Activated naive CD8-positive, alpha-beta T cell treated with anti-CD3 and anti-CD28 coated beads, Interleukin-2, amount 50 U/mL, for 16 hours (primary cell): Measurements from ENCODE around the gene SIPA1L3.
"Not testable (repeated sequence)": the region's sequence is repeated elsewhere in the genome, so short reads cannot be mapped to it uniquely, and the experiment has no call there.

ENCODE experiments used
- DNase-seq: peaks from one replicate; pipeline ENCODE4 v3.0.0-alpha.2; 2020; ENCODE audit warnings: low read depth, low spot score

The SIPA1L3 gene

DNA sequence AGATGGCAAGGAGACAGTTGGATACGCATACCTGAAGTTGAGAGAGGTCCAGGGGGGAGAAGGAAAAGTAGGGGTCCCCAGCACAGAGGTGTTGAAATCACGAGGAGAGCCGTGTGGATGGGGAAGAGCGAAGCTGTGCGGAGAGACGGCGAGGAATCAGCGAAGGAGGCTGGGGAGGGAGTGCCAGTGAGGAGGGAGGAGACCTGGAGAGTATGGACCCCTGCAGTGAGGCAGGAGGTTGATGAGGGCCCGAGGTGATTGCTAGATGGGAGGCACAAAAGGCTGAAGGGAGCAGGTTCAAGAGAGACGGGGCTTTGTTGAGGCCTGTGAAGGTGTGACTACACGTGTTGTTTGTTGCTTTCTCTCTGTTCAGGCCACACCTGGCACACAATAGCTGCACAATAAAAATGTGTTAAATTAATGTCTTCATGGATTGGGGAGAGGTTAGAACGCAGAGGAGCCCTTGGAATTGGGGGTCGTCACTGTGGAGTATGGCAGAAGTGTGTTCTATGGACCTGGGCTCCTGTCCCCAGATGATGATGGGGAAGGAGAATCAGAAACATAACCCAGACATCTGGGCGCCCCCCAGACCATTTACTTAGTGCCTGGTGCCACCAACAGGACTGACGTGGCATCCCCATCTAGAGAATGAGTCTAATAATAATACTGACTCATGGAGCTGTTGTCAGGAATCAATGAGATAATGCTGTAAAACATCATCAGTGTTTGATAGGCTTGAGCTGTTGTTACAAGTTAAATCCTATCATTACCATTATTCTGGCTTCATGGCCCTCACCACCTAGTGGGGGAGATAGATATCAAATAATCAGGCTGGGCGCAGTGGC, 137.5 kb downstream of the SIPA1L3 start:
- no peak for DNase-seq

DNA sequence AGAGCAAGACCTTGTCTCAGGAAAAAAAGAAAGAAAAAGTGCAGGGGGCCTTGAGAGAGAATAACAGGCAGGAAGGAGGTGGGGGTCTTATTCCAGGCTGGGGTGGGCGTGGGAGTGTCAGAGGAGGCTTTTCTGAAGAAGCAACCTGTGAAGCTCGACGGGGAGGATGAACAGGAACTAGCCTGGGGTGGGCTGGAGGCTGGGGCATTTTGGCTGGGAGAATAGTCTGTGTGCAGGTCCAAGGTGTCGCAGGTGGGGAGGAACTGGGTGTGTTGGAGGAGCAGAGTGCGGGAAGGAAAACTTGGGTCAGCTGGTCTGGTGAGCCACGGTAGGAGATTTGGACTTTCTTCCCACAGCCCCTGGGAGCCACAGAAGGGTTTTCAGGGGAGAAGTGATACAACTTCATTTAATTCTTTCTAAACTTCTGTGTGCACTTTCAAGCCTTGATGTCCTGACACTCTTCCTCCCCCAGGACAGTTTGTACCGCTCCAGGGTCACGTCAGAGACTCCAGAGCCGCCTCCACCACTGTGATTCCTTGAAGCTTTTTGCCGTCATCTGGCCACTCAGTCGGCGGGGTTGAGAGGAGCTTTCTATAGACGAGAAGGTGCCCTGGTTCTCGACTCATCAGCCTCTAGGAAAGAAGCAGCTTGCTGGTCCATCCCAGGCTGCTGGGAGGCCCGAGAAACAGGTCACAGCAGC, 138.7 kb downstream of the SIPA1L3 start:
- no peak for DNase-seq

DNA sequence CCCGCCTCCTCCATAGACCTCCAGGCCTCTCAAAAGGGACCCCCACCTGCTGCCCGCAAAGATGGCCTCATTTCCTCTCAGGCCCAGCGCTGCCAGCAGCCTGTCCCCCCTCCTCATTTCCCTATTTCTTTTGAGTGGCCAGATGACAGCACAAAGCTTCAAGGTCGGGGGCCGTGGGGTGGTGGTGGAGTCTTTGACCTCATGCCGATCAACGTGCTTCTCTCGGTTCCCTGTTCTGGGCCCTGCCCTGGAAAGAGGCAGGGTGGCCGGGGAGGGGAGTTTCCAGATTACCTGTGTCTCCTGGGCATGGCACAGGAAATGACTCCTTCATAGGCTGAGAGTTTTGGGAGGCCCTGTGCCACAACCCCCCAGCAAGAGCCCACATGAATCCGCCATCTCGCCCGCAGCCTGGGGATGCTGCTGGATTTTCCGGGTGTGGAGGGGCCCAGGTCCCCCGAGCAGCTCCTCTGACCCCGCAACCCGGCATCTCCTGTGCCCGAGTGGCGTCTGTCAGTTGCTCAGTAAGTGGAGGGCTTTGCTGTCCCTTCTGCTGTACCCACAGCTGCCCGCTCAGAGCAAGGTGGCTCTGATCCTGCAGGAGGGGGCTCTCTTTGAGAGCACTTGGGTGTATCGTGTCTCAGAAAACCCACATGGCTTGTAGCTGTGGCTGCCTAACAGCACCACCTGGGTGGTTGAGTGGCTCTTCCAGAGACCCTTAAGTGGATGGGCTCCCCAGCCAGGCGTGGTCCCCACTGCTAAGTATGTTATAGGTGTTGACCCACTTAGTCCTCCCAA, 139.4 kb downstream of the SIPA1L3 start:
- DNase-seq, result no peak

DNA sequence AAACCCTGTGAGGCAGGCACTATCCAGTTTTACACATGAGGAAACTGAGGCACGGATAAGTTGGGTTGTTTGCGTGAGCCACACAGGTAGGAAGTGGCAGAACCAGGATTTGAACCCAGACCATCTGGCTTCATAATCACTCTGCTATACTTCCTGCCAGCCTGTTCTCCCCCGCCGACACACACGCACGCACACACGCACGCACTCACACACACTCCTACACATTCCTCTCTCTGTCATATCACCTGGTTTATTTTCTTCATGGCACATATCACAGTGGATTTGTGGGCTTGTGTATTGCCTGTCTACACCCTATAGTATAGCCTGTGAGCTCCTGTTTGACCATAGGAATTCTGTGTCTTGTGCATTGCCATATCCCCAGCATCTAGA, 140.0 kb downstream of the SIPA1L3 start:
- no peak for DNase-seq

DNA sequence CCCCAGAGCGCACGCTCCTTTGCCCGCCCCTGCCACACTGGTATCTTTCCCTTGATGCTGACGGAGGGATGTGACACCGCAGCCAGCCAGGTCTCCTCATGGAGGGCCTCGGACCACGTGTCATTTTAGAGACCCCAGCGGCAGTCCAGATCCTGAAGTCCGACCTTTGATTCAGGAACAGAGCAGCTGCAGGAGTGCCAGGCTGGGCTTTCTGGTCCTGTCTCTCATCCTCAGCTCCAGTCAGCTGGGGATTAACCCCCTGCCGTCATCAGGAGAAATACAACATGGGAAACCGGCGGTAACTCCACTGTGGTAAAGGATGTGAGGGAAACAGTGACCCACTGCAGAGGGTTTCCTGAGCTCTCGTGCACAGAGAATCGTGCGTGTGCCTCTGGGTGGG, 140.6 kb downstream of the SIPA1L3 start:
- no peak for DNase-seq

DNA sequence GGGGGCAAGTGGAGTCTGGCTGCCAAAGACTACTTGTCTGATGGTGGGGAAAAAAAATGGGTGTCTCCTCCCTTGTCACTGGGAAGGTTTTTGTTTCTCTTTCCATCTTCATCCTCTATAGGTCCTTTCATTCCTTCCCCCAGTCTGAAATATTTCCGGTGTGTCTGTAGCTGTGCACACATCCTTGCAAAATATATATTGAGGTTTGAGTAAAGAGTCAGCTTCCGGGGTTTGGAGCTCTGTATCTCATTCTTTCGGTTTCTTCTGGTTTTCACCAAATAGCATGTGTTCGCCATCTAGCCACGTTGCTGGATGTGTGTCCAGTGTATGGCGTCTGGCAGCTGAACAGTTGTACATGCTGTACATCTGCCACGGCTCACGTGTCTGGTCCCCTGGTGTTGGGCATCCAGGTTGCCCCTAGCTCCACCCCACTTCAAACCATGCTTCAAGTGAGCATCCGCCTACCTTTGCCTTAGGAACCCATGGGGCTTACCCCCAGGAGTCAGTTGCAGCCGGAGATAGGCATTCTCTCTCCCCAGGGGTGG, 142.2 kb downstream of the SIPA1L3 start:
- DNase-seq, result peak; percentile 28

DNA sequence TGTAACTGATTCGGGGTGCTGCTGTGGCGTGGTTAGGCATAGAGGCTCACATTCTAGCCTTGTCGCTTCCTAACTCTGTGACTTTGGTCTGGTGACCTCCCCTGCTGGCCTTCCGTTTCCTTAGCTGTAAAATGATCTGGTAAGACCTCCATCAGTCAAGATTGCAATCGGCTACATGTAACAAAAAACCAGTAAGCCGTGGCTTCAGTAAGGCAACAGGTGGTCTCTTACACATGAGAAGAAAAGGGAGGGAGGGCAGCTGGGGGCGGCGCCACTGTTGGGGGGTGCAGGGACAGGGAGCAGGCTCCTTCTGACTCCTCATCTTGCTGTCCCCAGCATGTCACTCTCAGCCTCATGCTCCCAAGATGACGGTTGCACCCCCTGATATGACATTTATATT, 148.0 kb downstream of the SIPA1L3 start:
- no peak for DNase-seq

DNA sequence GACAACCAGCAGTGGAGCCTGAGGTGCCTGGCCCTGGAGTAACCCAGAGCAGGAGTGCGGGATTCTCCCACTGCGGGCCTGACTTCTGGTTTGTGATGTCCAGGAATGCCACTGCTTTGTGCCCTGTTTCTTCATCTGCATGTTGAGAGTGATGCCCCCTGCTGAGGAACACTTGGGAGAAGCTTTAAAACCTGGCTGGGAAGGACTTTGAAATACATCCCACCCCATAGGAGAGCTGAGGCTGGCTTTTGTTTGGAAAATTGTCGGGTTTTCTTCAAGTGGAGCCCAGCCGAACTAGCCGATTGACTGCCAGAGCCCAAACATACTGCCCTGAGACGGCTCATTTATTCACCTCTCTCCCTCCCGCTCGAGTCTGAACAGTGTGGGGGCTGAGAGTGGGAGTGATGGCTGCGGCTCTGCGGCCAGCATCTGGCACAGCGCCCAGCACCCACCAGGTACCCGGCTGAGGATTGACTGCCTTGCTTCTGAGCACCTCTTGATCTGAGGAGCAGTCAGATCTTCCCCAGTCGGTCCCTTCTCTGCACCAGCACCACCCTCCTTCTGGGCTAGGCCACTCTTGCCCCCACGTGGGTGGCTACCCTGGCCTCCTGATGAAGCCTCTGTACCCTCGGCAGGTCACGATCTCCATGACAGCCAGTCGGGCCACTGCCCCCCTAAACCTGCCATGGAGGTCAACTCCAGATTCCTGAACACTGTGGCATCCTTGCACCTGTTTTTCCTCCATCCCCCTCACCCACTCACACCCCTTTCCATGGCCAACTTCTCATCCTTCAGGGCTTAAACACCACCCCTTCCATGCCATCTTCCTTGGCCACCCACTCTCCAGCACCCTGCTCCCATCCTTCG, 148.9 kb downstream of the SIPA1L3 start:
- DNase-seq, result no peak

DNA sequence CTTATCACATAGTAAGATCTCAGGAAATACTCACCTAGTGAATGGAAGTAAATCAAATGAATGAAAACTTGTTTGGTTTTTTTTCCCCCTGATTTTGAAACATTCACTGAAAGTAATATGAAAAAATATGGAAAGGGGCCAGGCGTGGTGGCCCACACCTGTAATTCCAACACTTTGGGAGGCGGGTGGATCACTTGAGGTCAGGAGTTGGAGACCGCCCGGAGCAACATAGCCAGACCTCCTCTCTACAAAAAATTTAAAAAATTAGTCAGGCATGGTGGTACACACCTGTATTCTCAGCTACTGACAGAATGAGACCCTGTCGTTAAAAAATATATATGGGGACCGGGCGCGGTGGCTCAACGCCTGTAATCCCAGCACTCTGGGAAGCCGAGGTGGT, 149.6 kb downstream of the SIPA1L3 start:
- DNase-seq, result no peak

DNA sequence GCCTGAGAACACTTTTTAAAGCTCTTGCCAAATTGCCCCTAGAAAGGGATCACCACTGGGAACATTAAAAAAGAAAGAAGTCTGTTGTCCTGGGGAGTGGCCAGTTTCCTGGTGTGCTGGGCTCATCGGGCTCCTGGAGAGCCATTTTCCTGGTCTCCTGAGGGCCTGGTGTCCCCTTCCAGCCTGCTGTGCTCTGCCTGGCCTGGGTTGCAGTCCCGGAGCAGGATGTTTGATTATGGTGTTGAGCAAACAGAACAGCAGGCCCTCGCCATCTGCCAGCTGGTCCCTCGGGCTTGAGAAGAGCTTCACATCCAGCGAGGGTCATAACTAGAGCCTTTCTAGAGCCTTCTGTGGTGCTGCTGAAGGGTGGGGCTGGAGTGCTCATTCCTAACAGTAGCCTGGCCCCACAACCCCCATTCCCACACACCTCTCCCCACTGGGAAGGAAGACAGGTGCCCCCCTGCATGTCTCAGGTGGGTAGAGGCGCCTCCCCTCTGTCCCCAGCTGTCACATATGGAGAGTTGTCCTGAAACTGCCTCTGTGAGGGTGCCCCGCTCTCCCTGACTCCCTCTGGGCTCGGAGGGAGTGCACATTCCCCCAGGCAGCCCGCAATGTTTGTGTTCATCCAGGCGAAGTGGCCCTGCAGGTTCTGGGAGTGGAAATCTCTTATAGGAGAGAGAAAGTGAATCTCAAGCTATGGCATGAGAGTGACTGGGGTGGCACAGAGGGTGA, 151.1 kb downstream of the SIPA1L3 start:
- no peak for DNase-seq

DNA sequence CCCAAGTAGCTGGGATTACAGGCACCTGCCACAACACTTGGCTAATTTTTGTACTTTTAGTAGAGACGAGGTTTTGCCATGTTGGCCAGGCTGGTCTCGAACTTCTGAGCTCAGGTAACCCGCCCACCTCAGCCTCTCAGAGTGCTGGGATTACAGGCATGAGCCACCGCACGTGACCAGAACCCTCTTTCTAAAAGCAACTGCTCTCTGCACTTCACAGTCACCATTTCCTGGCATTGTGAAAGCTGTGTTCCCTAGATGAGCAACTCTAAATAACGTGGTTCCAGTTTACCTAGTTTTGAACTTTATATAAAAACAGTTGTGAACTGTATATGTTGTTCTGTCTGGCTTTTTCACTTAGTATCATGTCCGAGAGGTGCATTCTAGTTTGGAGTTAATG, 152.9 kb downstream of the SIPA1L3 start:
- no peak for DNase-seq

DNA sequence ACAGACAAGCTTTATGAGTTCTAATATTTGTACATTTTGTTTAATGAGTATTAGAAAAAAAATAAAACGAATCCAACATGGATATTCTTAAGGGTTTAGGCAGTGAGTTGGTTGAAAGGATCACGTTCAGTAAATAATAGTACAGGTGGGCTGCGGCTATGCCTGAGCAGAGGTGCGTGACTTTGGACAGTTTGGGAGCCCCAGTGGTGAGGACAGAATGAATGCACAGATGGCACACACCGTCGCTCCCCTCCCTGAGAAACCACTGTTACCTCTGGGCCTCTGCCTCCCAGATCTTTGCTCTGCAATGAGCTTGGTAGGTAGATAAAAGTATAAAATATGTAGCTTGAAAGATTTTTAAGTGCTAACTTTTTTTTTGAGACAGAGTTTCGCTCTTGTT, 153.3 kb downstream of the SIPA1L3 start:
- DNase-seq, result no peak

DNA sequence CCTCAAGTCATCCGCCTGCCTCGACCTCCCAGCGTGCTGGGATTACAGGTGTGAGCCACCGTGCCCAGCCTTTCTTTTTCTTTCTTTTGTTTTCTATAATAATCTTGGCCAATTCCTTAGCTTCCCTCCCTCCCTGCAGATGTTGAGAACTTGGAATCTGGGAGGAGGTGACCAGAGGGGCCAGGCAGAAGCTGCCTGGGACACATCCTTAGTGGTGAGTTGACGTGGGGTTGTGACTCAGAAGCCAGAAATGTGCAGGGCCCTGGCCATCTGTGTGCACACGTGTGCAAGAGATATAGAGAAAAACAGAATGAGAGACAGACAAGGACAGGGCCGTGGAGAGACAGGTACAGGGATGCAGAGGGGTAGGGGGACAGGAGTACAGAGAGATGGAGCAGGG, 154.3 kb downstream of the SIPA1L3 start:
- no peak for DNase-seq

DNA sequence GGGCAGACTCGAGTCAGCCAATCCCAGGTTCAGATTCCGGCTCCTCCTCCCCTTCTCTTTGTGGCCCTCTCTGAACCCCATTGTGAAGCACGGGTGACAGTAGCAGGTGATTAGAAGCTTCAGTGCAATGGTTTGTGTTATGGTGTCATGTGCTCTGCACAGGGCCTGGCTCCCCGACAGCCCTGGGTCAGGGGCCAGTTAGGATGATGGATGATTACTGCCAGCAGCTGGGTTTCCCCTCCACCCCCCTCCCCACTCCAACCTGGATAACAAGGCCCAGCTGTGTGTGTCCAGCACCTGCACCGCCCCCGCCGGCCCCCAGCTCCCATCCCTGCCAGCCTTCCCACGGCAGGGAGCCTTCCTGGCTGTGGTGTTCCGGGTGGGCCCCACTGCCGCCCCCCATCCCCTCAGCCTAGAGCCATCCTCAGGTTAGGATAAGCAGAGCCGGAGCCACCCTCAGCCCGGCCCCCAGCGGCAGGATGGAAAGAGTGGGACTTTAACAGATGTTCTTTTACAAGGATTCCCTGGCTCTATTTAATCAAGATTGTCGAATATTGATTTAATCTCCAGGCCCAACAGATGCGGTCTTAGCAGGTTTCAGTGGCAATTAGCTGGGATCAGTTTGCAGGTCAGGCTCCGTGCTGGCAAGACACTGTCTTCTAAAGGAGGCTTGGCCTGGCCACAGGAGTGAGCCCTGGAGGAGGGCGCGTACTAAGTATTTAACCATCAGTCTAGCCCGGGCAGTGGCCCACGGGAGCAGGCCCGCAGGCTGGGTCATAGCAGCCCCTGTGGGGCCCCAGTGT, 156.2 kb downstream of the SIPA1L3 start:
- no peak for DNase-seq

DNA sequence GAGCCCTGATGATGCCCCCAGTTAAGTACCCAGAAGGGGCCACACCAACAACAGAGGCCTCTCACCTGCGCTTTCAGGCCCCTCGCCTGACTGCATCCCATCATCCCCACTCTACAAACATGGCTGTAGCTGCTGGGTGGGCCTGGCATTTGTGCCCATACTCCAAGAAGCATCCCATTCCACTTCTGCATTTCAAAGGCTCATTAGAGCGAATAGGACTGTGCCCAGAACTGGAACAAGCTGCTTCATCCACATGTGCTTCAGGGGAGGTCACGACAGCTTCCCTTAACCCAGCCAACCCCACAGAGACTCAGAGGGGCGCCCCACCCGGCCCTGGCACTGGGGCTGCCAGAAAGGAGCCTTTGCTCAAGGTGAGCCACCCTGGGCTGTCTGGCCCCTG, 156.9 kb downstream of the SIPA1L3 start:
- no peak for DNase-seq

DNA sequence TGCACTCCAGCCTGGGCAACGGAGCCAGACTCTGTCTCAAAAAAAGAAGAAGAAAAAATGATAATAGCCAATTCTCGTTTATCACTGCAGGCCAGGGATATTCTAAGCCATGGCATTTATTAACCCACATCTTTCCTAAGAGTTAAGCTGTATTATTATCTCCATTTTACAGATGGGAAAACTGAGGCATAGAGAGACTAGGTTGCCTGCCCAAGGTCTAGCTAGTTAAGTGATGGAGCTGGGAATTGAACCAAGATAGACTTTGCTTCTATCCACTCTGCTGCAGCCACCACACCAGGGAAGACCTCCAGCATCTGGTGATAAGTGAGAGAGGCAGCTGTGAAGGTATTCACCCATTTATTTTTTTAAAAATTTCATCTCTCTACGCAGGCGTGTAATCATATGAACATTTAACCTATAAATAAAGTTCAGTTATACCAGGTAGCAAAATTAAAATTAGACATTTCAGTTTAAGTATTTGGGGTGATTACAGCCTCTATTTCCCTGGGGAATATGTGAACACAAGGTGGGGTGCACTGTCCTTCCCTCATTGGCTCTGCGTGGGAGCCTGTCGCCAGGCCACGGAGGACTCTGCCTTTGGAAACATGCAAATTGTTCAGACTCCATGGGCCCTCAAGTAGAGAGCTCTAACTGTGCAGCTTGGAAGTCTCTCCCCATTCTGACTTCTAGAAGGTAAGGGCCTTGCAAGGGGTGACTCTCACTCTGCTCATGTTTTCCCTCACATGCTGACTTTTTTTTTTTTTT, 157.8 kb downstream of the SIPA1L3 start:
- DNase-seq, result no peak

DNA sequence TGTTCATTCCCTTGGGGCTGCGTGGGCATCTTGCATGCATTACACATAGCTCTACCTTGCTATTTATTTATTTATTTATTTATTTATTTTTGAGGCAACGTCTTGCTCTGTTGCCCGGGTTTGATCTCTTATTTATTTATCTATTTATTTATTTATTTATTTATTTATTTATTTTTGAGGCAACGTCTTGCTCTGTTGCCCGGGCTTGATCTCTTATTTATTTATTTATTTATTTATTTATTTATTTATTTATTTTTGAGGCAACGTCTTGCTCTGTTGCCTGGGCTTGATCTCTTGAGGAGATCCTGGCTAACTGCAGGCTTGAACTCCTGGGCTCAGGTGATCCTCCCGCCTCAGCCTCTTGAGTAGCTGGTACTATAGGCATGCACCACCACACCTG, 158.8 kb downstream of the SIPA1L3 start:
- not testable (repeated sequence) for DNase-seq

DNA sequence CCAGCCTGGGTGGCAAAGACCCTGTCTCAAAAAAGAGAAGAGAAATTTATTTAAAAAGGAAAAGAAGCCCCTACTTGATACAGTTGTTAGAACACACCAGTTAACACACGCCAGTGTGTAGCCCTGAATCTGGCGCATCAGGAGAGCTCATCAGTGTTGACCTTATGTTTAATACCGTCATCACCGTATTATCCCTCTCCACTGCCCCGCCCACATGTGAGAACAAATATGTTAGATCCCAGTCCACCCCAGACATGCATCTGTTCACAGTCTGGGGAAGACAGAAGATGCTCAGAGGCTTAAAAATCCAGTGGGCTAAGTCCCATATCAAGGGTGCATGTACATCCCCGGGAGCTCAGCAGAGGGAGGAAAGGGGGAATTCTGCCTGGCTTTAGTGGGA, 161.8 kb downstream of the SIPA1L3 start:
- no peak for DNase-seq

DNA sequence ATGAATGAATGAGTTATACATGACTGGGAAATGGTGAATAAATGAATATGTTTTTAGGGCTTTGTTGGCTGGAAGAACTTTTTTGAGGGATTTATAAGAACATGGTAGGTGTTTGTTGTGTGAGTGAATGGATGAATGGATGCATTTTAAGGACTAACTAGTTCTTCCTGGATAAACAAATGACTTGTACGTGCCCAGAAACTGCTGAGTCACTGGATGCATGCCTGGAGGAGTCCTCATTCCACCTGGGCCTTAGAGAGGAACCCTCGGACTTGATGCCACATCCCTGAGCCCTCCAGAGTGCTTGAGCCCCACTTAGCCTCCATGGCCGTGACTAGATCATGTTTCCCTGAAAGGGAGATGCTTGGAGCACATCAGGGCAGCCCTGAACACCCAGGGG, 163.6 kb downstream of the SIPA1L3 start:
- DNase-seq, result no peak
